K562 (cell line): Measurements from ENCODE around the gene GJB4.

ENCODE experiments used
- CBX8 ChIP-seq: fragments of 200-600 bp; sonication (generic); IDR thresholded peaks from 2 replicates; pipeline ENCODE4 v1.6.1; 2012; ENCODE audit warnings: borderline replicate concordance, mixed run types, low read depth, mild to moderate bottlenecking, moderate library complexity, mixed read lengths, low read length, control low read depth, inconsistent platforms; ENCODE audit not compliant: poor library complexity, severe bottlenecking; ENCODE audit errors: extremely low read depth
- DIDO1 ChIP-seq: fragments of 450-650 bp; IDR thresholded peaks from 2 replicates; pipeline ENCODE4 v1.6.1; 2016; ENCODE audit warnings: low read depth, missing biosample characterization, missing genetic modification characterization
- EP300 ChIP-seq: IDR thresholded peaks from 2 replicates; pipeline ENCODE4 v1.6.1; 2012; ENCODE audit warnings: low read length, improper control_type of control experiment
- FOSL1 ChIP-seq: fragments of 200-800 bp; sonication (Bioruptor generic); conservative IDR thresholded peaks from 2 replicates; pipeline ENCODE4 v1.6.1; 2016; ENCODE audit warnings: missing genetic modification characterization, missing compliant biosample characterization
- HCFC1 ChIP-seq: IDR thresholded peaks from 2 replicates; pipeline ENCODE4 v1.6.1; 2012; ENCODE audit warnings: low read depth, low read length, improper control_type of control experiment
- POLR2A ChIP-seq: fragments of 450-650 bp; conservative IDR thresholded peaks from 2 replicates; pipeline ENCODE4 v1.6.1; 2016
- TAF1 ChIP-seq: IDR thresholded peaks from 2 replicates; pipeline ENCODE4 v1.6.1; 2011; ENCODE audit warnings: mild to moderate bottlenecking, low read length, moderate library complexity; ENCODE audit not compliant: insufficient read depth, control insufficient read depth, severe bottlenecking; ENCODE audit errors: extremely low read depth
- YY1 ChIP-seq, 3 experiments: IDR thresholded peaks; 2 replicates each; pipeline ENCODE4 v1.6.1; 2011; ENCODE audit warnings: low read length in 2 of 3, mild to moderate bottlenecking in 2 of 3, moderate library complexity in 2 of 3, borderline replicate concordance in 1 of 3, control low read depth in 1 of 3, low read depth in 1 of 3; ENCODE audit not compliant: insufficient read depth in 3 of 3, insufficient replicate concordance in 2 of 3, control insufficient read depth in 1 of 3, insufficient read length in 1 of 3; ENCODE audit errors: extremely low read depth in 1 of 3
- ZNF232 ChIP-seq: sonication (generic); formaldehyde crosslinking; IDR thresholded peaks from 2 replicates; pipeline ENCODE4 v1.8.0; 2022; ENCODE audit warnings: mild to moderate bottlenecking, missing genetic modification reagents
- TF ChIP-seq, protein P1 (sequence below), 3 experiments: fragments of 200-800 bp in 1 of 3; sonication (Bioruptor generic) in 1 of 3; sonication (generic) in 1 of 3; formaldehyde crosslinking in 1 of 3; IDR thresholded peaks; 2 replicates each; pipeline versions ENCODE4 v1.6.1 to v1.8.0; 2016 to 2022; ENCODE audit warnings: mild to moderate bottlenecking in 2 of 3, missing compliant biosample characterization in 2 of 3, missing genetic modification characterization in 2 of 3, missing genetic modification reagents in 1 of 3
- TF ChIP-seq, protein P2 (sequence below), 3 experiments: IDR thresholded peaks in 2 of 3; conservative IDR thresholded peaks in 1 of 3; 2 replicates each; pipeline ENCODE4 v1.5.1; 2011 to 2012; ENCODE audit warnings: low read length in 3 of 3, mild to moderate bottlenecking in 3 of 3, control low read depth in 2 of 3, improper control_type of control experiment in 1 of 3, inconsistent platforms in 1 of 3, low read depth in 1 of 3, mixed read lengths in 1 of 3, moderate library complexity in 1 of 3; ENCODE audit not compliant: insufficient read depth in 2 of 3

DNA sequence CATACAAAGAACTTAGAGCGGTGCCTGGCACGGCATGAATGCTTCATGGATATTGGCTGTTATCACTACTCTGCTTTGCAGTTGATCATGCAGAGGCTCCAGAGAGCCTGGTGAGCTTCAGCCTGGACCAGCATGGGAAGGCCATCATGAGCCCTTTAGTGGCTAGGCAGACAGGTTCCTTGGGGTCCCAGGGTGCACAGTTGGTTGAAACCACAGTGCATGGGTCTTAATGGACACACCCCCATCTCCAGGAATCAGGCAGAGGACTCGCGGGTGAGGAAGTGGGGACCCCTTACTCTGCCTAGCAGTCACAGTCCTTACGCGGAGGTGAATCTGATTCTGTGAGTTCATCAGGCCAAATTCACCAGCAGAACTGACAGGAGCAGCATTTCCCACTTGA is 3.6 kb upstream of the GJB4 start:
- TF ChIP-seq YY1 (IDR thresholded peaks at IDR 0.05; ENCODE audit: borderline replicate concordance in 1 of 3, control insufficient read depth in 1 of 3, extremely low read depth in 1 of 3, insufficient read depth in 3 of 3, insufficient read length in 1 of 3, insufficient replicate concordance in 2 of 3, low read depth in 1 of 3, low read length in 2 of 3) (no peak), POLR2A (no peak), HCFC1 (no peak), TAF1 (no peak), DIDO1 (tag) (no peak), ZNF232 (CRISPR knock-in tag) (no peak), CBX8 (no peak), FOSL1 (tag) (no peak), EP300 (no peak)
- TF ChIP-seq, protein P1, sequence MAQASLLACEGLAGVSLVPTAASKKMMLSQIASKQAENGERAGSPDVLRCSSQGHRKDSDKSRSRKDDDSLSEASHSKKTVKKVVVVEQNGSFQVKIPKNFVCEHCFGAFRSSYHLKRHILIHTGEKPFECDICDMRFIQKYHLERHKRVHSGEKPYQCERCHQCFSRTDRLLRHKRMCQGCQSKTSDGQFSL (CRISPR knock-in tag; IDR thresholded peaks at IDR 0.05) = no peak
- TF ChIP-seq, protein P1 (tag; IDR thresholded peaks at IDR 0.05) = no peak
- TF ChIP-seq, protein P2, sequence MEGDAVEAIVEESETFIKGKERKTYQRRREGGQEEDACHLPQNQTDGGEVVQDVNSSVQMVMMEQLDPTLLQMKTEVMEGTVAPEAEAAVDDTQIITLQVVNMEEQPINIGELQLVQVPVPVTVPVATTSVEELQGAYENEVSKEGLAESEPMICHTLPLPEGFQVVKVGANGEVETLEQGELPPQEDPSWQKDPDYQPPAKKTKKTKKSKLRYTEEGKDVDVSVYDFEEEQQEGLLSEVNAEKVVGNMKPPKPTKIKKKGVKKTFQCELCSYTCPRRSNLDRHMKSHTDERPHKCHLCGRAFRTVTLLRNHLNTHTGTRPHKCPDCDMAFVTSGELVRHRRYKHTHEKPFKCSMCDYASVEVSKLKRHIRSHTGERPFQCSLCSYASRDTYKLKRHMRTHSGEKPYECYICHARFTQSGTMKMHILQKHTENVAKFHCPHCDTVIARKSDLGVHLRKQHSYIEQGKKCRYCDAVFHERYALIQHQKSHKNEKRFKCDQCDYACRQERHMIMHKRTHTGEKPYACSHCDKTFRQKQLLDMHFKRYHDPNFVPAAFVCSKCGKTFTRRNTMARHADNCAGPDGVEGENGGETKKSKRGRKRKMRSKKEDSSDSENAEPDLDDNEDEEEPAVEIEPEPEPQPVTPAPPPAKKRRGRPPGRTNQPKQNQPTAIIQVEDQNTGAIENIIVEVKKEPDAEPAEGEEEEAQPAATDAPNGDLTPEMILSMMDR (IDR thresholded peaks at IDR 0.05 in 2 of 3, conservative IDR thresholded peaks at IDR 0.05 in 1 of 3; ENCODE audit: insufficient read depth in 2 of 3, low read depth in 1 of 3, low read length in 3 of 3) = no peak
